ENCODE data around the gene ISX. TPM values are rescaled to one million over a fixed set of nuclear protein-coding genes. Genes with fewer than 3 reads are reported as not detected.
"Not testable (repeated sequence)": the region's sequence is repeated elsewhere in the genome, so short reads cannot be mapped to it uniquely, and the experiment has no call there.

ISX gene
- total RNA-seq = not detected

DNA sequence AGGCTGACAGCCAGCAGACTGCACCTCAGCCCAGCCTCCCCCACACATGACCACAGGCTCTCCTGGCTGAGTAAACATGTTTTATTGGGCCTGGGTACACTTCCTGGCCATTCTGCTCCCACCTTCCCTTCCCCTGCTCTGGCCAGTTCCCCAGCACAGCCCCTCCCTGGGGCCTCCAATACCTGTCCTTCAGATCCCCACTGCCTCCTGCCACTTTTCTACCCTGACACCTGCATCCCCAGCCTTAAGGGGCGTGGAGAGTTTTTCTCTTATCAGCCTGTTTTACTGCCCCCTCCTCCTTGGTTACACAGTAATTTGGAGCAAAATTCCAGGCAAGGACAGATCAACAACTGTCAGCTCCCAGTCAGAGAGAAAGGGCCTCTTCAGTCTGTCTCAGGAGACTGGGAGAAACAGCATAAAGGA is at the start of gene ISX:
Gene ISX (plus strand): TSS at position 363 of the 423 bp plus-strand sequence. CDS start 930 bp downstream, outside the sequence.
- no peaks in the 10 kb centered on the region for H3K36me3 Mint-ChIP-seq (ENCODE audit: low read depth)
- peaks cover 8% of the 10 kb centered on the region for H3K27me3 Mint-ChIP-seq
- no peak within 1 kb of the TSS for H3K27ac Mint-ChIP-seq
- H3K4me1 Mint-ChIP-seq = no peaks in the 10 kb centered on the region
- H3K9me3 Mint-ChIP-seq = no peaks in the 10 kb centered on the region
- ATAC-seq (replicated peaks) = no peak
- H3K4me3 Mint-ChIP-seq = no peak within 1 kb of the TSS

DNA sequence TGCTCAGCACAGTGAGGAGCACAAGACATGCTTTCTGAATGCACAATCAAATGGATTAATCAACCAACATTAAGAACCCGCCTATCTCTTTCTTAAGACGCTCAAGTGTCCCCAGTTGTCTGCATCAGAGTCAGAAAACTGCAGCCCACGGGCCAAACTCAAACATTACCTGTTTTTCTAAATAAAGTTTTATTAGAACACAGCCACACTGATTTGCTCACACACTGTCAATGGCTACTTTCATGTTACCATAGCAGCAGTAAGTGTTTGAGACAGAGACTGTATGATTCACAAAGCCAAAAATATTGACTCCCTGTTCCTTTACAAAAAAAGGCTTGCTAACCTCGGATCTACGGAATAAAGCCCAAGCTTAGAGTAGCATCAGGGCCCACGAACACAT is 49.0 kb upstream of the ISX start:
- H3K4me1 Mint-ChIP-seq = no peaks in the 10 kb centered on the region
- no peaks in the 10 kb centered on the region for H3K36me3 Mint-ChIP-seq (ENCODE audit: low read depth)
- ATAC-seq (replicated peaks) = no peak
- no peak overlapping the region for H3K4me3 Mint-ChIP-seq
- H3K27ac Mint-ChIP-seq = no peak overlapping the region
- no peaks in the 10 kb centered on the region for H3K9me3 Mint-ChIP-seq
- H3K27me3 Mint-ChIP-seq = peaks cover 18% of the 10 kb centered on the region

DNA sequence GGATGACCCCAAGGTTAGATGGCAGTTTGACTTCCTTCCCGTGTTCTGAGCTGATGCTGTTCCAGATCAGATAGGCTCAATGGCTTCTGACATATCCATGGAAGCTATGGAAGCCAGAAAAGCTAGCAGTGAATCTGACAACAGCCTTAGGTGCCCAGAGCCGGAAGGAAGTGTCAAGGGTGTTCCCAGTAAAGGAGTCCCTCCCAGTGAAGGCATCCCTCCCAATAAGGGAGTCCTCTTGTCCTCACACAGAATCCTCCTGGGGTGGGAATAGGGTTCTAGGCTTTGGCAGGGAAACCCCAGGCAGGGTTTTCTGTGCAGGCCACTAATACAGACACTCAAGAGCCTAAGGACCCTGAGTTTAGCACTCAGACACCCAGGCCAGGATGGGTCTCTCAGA is 47.0 kb upstream of the ISX start:
- no peak for ATAC-seq (replicated peaks)
- Mint-ChIP-seq H3K27me3 (peaks cover 24% of the 10 kb centered on the region), H3K27ac (no peak overlapping the region), H3K36me3 (ENCODE audit: low read depth) (no peaks in the 10 kb centered on the region), H3K4me1 (no peaks in the 10 kb centered on the region), H3K9me3 (no peaks in the 10 kb centered on the region), H3K4me3 (no peak overlapping the region)

DNA sequence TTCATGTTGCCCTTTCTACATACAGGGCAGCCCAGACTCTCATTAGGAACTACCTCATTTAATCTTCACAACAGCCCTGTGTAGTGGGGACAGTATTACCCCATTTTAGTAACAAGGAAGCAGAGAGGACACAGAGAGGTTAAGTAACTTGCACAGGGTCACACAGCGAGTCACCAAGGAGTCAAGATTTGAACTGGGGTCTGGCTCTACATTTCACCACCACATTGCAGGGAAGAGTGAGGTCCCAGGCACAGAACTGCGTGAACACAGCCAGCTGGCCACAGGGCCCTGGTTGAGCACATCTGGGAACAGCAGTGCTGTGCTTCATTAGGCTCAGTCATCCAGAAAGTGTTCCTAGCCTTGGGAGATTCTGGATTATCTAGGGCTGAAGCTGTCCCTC is 45.4 kb upstream of the ISX start:
- H3K9me3 Mint-ChIP-seq = no peaks in the 10 kb centered on the region
- no peaks in the 10 kb centered on the region for H3K4me1 Mint-ChIP-seq
- ATAC-seq (replicated peaks) = no peak
- H3K4me3 Mint-ChIP-seq = no peak overlapping the region
- H3K27me3 Mint-ChIP-seq = peaks cover 28% of the 10 kb centered on the region
- no peaks in the 10 kb centered on the region for H3K36me3 Mint-ChIP-seq (ENCODE audit: low read depth)
- H3K27ac Mint-ChIP-seq = no peak overlapping the region

DNA sequence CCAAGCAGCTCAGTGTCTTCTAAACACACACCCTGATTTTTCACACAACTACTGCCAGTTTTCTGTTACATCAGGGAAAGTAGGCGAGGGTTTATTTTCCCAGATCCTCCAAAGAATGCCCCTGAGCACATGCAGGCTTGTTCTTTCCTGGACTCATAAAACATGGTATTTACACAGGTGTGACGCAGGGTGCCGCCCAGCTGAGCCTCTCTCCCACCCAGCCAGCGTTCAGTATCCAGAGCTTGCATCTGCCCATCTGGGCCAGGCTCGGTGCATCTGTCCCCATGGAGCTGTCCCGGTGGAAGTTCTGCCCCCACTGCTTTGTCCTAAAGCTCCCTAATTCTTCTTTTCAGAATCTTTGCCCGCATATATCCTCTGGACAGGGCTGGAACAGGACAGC is 44.8 kb upstream of the ISX start:
- Mint-ChIP-seq H3K36me3 (ENCODE audit: low read depth) (no peaks in the 10 kb centered on the region), H3K27me3 (peaks cover 33% of the 10 kb centered on the region), H3K27ac (no peak overlapping the region), H3K4me1 (no peaks in the 10 kb centered on the region), H3K4me3 (no peak overlapping the region), H3K9me3 (no peaks in the 10 kb centered on the region)
- ATAC-seq (replicated peaks) = no peak

DNA sequence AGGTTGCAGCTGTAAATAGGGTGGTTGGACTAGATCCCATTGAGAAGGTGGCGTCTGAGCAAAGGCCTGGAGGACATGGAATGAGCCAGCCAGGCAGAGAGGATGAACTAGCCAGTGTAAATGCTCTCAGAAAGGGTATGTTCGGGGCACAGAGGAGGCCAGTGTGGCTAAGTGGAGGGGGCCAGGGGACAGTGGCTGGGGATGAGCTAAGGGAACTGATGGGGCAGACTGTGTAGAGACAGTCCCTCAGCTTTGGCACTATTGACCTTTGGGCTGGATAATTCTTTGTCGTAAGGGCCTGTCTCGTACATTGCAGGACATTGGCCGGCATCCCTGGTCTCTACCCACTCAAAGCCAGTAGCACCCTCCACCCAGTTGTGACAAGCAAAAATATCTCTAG is 43.7 kb upstream of the ISX start:
- Mint-ChIP-seq H3K27me3 (peaks cover 37% of the 10 kb centered on the region), H3K4me3 (no peak overlapping the region), H3K9me3 (no peaks in the 10 kb centered on the region), H3K4me1 (no peaks in the 10 kb centered on the region), H3K36me3 (ENCODE audit: low read depth) (no peaks in the 10 kb centered on the region), H3K27ac (no peak overlapping the region)
- ATAC-seq (replicated peaks) = no peak

DNA sequence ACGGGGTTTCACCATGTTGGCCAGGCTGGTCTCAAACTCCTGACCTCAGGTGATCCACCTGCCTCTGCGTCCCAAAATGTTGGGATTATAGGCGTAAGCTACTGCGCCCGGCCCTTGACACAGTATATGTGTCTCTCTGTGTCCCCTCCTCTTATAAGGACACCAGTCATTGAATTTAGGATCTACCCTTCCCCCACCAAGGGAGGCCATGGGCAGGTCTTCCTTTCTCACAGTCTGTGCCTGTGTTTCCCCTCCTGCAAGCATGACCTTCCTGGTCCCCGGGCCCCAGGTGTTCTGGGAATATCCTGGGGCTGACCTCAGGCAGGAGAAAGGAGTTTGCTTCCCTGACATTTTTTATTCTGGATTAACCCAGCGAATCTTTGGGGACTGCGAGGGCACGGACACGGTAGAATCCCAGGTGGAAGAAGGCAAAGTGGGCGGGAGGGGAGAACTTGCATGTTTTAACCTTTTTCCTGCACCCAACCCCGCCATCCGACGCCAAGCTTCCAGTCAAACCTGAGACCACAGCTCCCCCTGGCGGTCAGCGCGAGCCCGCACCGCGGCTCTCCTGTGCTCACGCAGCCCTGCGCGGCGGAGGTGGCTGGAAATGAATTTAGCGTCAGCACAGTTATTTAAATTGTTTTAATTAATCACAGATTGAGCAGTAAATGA is 42.1 kb upstream of the ISX start:
- peak; percentile 31 for ATAC-seq (replicated peaks)
- Mint-ChIP-seq H3K9me3 (no peaks in the 10 kb centered on the region), H3K4me3 (no peak overlapping the region), H3K27ac (no peak overlapping the region), H3K27me3 (peaks cover 46% of the 10 kb centered on the region), H3K4me1 (no peaks in the 10 kb centered on the region), H3K36me3 (ENCODE audit: low read depth) (no peaks in the 10 kb centered on the region)

DNA sequence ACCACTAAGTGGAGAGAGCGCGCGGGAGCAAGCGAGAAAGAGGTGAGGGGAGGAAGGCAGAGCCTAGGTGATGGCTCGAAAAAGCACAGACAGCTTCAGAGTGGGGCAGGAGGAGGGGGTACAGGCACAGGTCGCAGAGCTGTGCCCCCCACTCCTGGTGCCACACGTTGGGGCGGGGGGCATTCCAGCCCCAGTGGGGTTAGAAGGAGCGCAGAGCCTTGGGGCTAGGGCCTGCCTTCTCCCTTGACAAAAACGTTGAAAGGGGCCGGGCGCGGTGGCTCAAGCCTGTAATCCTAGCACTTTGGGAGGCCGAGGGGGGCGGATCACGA is 41.6 kb upstream of the ISX start:
- Mint-ChIP-seq H3K9me3 (no peaks in the 10 kb centered on the region), H3K4me1 (no peaks in the 10 kb centered on the region), H3K27me3 (peaks cover 48% of the 10 kb centered on the region), H3K27ac (no peak overlapping the region), H3K36me3 (ENCODE audit: low read depth) (no peaks in the 10 kb centered on the region), H3K4me3 (no peak overlapping the region)
- no peak for ATAC-seq (replicated peaks)

DNA sequence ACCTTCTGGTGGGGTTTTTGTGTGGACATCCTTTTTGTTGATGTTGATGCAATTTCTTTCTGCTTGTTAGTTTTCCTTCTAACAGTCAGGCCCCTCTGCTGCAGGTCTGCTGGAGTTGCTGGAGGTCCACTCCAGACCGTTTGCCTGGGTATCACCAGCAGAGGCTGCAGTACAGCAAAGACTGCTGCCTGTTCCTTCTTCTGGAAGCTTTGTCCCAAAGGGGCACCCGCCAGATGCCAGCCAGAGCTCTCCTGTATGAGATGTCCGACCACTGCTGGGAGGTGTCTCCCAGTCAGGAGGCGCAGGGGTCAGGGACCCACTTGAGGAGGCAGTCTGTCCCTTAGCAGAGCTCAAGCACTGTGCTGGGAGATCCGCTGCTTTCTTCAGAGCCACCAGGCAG is 35.8 kb upstream of the ISX start:
- H3K36me3 Mint-ChIP-seq (ENCODE audit: low read depth); H3K4me3 Mint-ChIP-seq; H3K9me3 Mint-ChIP-seq; ATAC-seq (replicated peaks); H3K27ac Mint-ChIP-seq; H3K4me1 Mint-ChIP-seq: not testable (repeated sequence)
- H3K27me3 Mint-ChIP-seq = peaks cover 47% of the 10 kb centered on the region

DNA sequence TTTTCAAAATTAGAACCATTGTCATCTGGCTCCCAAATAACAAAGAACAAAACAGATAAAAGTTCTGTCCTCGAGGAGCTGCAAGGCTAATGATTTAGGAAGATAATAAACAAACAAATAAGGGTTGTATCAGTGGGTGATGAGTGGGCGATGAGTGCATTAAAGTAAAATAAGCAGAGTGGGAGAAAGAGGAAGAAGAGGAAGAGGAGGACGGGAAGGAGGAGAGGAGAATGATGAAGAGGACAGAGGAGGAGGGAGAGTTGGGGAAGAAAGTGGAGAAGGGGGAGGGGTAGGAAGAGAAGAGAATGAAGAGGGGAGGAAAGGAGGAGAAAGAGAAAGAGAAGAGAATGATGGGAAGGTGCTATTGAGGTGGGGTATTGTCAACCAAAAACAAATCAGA is 33.4 kb upstream of the ISX start:
- Mint-ChIP-seq H3K9me3 (no peaks in the 10 kb centered on the region), H3K27ac (no peak overlapping the region), H3K27me3 (peaks cover 35% of the 10 kb centered on the region), H3K4me1 (peaks cover 4% of the 10 kb centered on the region), H3K36me3 (ENCODE audit: low read depth) (no peaks in the 10 kb centered on the region), H3K4me3 (no peak overlapping the region)
- ATAC-seq (replicated peaks) = no peak

DNA sequence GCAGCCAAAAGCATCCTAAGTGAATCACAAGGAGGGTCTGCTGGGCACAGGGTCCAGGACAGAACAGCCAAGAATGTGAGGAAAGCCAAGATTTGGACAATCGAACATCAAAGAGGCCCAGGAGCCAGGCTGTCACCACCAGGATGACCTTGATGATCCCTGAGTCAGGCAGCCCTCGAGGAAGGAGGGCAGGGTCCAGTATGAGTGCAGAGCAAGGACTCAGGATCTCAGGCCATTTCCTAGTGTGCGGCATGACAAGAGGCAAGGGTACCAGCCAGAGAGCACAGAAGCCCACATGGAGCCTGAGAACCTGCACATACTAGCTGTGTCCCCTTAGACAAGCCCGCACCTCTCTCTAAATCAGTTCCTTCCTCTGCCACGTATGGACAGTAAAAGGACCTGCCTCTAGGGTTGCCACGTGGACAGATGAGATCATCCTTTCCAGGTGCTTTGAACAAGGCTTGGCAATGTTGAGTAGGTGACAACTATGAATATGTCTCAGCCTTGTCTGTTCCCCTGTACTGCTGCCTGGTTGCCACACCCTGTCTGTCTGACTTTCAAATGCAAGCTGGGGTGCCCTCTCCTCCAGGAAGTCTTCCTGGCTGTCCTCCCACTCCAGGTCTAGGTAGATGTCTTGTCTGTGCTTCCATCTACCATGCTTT is 32.2 kb upstream of the ISX start:
- Mint-ChIP-seq H3K9me3 (no peaks in the 10 kb centered on the region), H3K36me3 (ENCODE audit: low read depth) (no peaks in the 10 kb centered on the region), H3K27me3 (peaks cover 24% of the 10 kb centered on the region), H3K27ac (no peak overlapping the region), H3K4me1 (peaks cover 4% of the 10 kb centered on the region), H3K4me3 (no peak overlapping the region)
- ATAC-seq (replicated peaks) = no peak

DNA sequence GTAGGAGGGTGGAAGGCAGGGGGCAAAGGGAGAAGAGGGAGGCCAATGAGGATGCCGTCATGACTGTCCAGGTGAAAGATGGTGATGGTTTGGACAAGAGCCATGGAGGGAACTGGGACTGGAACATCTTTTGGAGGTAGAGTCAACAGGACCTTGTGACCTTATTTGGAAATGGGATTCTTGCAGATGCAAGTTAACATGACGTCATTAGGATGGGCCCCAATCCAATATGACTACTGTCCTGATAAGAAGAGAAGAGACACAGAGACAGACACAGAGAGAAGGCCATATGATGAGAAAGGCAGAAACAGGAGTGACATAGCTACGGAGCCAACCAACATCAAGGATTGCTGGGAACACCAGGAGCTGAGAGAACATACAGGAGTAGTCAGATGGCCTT is 31.0 kb upstream of the ISX start:
- H3K27ac Mint-ChIP-seq = no peak overlapping the region
- peaks cover 4% of the 10 kb centered on the region for H3K4me1 Mint-ChIP-seq
- H3K9me3 Mint-ChIP-seq = no peaks in the 10 kb centered on the region
- H3K27me3 Mint-ChIP-seq = peaks cover 21% of the 10 kb centered on the region
- H3K36me3 Mint-ChIP-seq (ENCODE audit: low read depth) = no peaks in the 10 kb centered on the region
- ATAC-seq (replicated peaks) = no peak
- H3K4me3 Mint-ChIP-seq = no peak overlapping the region

DNA sequence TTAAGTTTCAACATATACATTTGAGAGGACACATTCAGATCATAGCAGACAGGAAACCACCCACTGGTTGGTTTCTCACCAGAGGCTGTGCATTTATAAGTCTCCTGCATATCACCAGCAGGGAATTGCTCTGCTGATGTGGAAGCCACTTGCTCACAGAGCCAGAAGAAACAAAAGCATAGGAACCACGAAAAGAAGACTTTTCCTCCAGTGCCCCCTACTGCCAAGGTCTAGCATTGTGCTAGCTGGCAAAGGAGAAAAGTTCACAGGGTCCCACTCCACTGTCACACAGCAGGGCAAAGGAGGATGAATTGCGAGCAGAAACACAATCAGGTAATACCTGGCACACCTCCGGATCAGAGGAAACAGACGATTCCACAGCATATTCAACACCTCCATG is 28.9 kb upstream of the ISX start:
- H3K4me3 Mint-ChIP-seq = no peak overlapping the region
- H3K27ac Mint-ChIP-seq = no peak overlapping the region
- no peak for ATAC-seq (replicated peaks)
- H3K4me1 Mint-ChIP-seq = peaks cover 4% of the 10 kb centered on the region
- no peaks in the 10 kb centered on the region for H3K36me3 Mint-ChIP-seq (ENCODE audit: low read depth)
- H3K27me3 Mint-ChIP-seq = peaks cover 17% of the 10 kb centered on the region
- H3K9me3 Mint-ChIP-seq = no peaks in the 10 kb centered on the region

DNA sequence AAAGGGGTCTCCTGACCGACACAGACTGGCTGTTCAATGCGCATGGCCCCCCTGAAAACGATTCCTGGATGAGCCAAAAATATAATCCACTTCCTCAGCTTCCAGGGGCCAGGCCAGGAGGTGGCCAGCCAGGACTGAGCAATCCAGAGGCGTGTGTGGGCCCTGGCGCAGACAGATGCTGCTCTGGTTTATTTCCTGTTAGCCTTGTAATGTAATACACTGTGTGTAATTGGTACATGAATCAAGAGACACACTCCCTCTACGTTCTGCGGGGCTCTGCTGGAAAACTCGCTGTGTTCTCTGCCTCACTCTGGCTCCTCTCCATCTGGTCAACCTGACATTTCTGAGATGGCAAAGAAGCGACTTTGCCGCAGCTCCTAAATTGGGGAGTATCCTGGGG is 26.3 kb upstream of the ISX start:
- no peak for ATAC-seq (replicated peaks)
- Mint-ChIP-seq H3K36me3 (ENCODE audit: low read depth) (no peaks in the 10 kb centered on the region), H3K4me1 (peaks cover 3% of the 10 kb centered on the region), H3K27me3 (peaks cover 7% of the 10 kb centered on the region), H3K27ac (no peak overlapping the region), H3K4me3 (no peak overlapping the region), H3K9me3 (no peaks in the 10 kb centered on the region)

DNA sequence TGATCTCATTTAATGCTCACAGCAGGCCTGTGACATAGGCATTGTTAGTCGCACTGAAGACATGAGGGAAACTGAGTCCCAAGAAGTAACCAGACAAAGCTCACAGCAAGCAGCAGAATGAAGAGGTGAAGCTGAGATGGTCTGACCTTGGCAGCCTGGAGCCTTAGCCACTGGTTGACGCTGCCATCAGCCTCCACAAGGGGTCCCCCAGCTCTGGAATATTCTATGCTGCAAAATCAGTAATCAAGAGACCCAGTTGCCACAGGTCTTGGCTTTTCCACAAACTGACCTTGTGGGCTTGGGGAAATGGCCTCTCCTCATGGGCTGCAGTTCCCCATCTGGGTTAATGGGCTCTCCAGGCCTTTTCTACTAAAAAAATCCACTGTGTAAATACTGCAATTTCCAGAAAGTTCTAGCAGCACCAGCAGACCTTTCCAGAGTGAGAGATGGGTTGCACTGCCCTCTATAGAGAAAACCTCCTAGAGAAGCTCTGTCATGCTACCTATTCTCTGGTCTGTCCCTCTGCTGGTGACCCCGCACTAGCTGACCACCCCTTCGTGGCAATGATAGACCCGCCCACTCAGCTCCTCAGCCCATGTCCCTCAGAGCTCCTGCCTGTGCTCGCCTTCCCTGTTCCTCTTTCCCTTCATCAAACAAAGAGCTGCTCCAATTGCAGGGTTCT is 22.6 kb upstream of the ISX start:
- no peak overlapping the region for H3K4me3 Mint-ChIP-seq
- no peaks in the 10 kb centered on the region for H3K9me3 Mint-ChIP-seq
- H3K27ac Mint-ChIP-seq = no peak overlapping the region
- no peaks in the 10 kb centered on the region for H3K36me3 Mint-ChIP-seq (ENCODE audit: low read depth)
- H3K27me3 Mint-ChIP-seq = peaks cover 16% of the 10 kb centered on the region
- no peaks in the 10 kb centered on the region for H3K4me1 Mint-ChIP-seq
- peak; percentile 31 for ATAC-seq (replicated peaks)
